ENCODE measurements around the gene KCND2.

KCND2 gene

GRCh38 chr7:120502825-120503224 lies 229.8 kb downstream of the KCND2 start:
- Histone ChIP-seq H3K27ac (no peak overlapping the region), H3K79me2 (no peaks in the 10 kb centered on the region), H3K4me2 (ENCODE audit: low read length) (no peak overlapping the region), H3K4me1 (no peaks in the 10 kb centered on the region), H3K27me3 (ENCODE audit: control insufficient read depth, insufficient read depth, low read length) (no peaks in the 10 kb centered on the region), H3K9ac (no peak overlapping the region), H3K36me3 (ENCODE audit: control insufficient read depth, insufficient read depth, low read length) (no peaks in the 10 kb centered on the region), H3K4me3 (ENCODE audit: low read depth, low read length) (no peak overlapping the region), H3K9me3 (ENCODE audit: control insufficient read depth, low read length) (no peaks in the 10 kb centered on the region), H2AFZ (no peak overlapping the region)
- no peak for TF ChIP-seq CTCF (IDR thresholded peaks at IDR 0.05)

- TF ChIP-seq CTCF (IDR thresholded peaks at IDR 0.05): no peak
- no peak overlapping the region for H2AFZ ChIP-seq
- H3K9ac ChIP-seq: no peak overlapping the region
- H3K27ac ChIP-seq: no peak overlapping the region
- no peaks in the 10 kb centered on the region for H3K79me2 ChIP-seq
- H3K27me3 ChIP-seq (ENCODE audit: control insufficient read depth, insufficient read depth, low read length): no peaks in the 10 kb centered on the region
- no peaks in the 10 kb centered on the region for H3K36me3 ChIP-seq (ENCODE audit: control insufficient read depth, insufficient read depth, low read length)
- H3K4me1 ChIP-seq: no peaks in the 10 kb centered on the region
- H3K4me3 ChIP-seq (ENCODE audit: low read depth, low read length): no peak overlapping the region
- H3K9me3 ChIP-seq (ENCODE audit: control insufficient read depth, low read length): no peaks in the 10 kb centered on the region
- H3K4me2 ChIP-seq (ENCODE audit: low read length): no peak overlapping the region
Measured at GRCh38 chr7:120504386-120504785, 231.4 kb downstream of the KCND2 start.

- Histone ChIP-seq H3K4me1 (no peaks in the 10 kb centered on the region), H3K79me2 (no peaks in the 10 kb centered on the region), H3K27ac (no peak overlapping the region), H3K4me2 (ENCODE audit: low read length) (no peak overlapping the region), H3K27me3 (ENCODE audit: control insufficient read depth, insufficient read depth, low read length) (no peaks in the 10 kb centered on the region), H3K9ac (no peak overlapping the region), H3K9me3 (ENCODE audit: control insufficient read depth, low read length) (no peaks in the 10 kb centered on the region), H2AFZ (no peak overlapping the region), H3K4me3 (ENCODE audit: low read depth, low read length) (no peak overlapping the region), H3K36me3 (ENCODE audit: control insufficient read depth, insufficient read depth, low read length) (no peaks in the 10 kb centered on the region)
- no peak for TF ChIP-seq CTCF (IDR thresholded peaks at IDR 0.05)
Measured at GRCh38 chr7:120505770-120506169, 232.8 kb downstream of the KCND2 start.

GRCh38 chr7:120512701-120513100 lies 239.7 kb downstream of the KCND2 start:
- H3K27me3 ChIP-seq (ENCODE audit: control insufficient read depth, insufficient read depth, low read length): no peaks in the 10 kb centered on the region
- H3K9me3 ChIP-seq (ENCODE audit: control insufficient read depth, low read length): no peaks in the 10 kb centered on the region
- no peaks in the 10 kb centered on the region for H3K79me2 ChIP-seq
- no peaks in the 10 kb centered on the region for H3K36me3 ChIP-seq (ENCODE audit: control insufficient read depth, insufficient read depth, low read length)
- no peak overlapping the region for H2AFZ ChIP-seq
- no peak overlapping the region for H3K27ac ChIP-seq
- no peaks in the 10 kb centered on the region for H3K4me1 ChIP-seq
- no peak overlapping the region for H3K4me3 ChIP-seq (ENCODE audit: low read depth, low read length)
- H3K4me2 ChIP-seq (ENCODE audit: low read length): no peak overlapping the region
- TF ChIP-seq CTCF (IDR thresholded peaks at IDR 0.05): no peak
- H3K9ac ChIP-seq: no peak overlapping the region

GRCh38 chr7:120519224-120519623 lies 246.2 kb downstream of the KCND2 start:
- no peaks in the 10 kb centered on the region for H3K36me3 ChIP-seq (ENCODE audit: control insufficient read depth, insufficient read depth, low read length)
- no peaks in the 10 kb centered on the region for H3K9me3 ChIP-seq (ENCODE audit: control insufficient read depth, low read length)
- H3K27me3 ChIP-seq (ENCODE audit: control insufficient read depth, insufficient read depth, low read length): peaks cover 3% of the 10 kb centered on the region
- no peak overlapping the region for H2AFZ ChIP-seq
- H3K4me2 ChIP-seq (ENCODE audit: low read length): no peak overlapping the region
- no peak overlapping the region for H3K27ac ChIP-seq
- H3K4me1 ChIP-seq: no peaks in the 10 kb centered on the region
- H3K79me2 ChIP-seq: no peaks in the 10 kb centered on the region
- no peak overlapping the region for H3K4me3 ChIP-seq (ENCODE audit: low read depth, low read length)
- no peak for TF ChIP-seq CTCF (IDR thresholded peaks at IDR 0.05)
- H3K9ac ChIP-seq: no peak overlapping the region

Measured in parathyroid adenoma (tissue), 2 donors.